ENCODE data around the gene MRPS18A. TPM values are rescaled to one million over a fixed set of nuclear protein-coding genes. Genes with fewer than 3 reads are reported as not detected.
A peak's percentile ranks its signal among the peaks of the same experiment; 100 is the strongest.

Gene MRPS18A
- total and polyA plus RNA-seq, 2 of the 8 experiments (the other 6 are each of a cell fraction or from before 2014, with no cell fraction given), result 48.3 to 121 TPM

GRCh38 chr6:43657221-43657802, 30.3 kb downstream of the MRPS18A start:
- H3K79me2 ChIP-seq (ENCODE audit: control insufficient read depth in 1 of 2, insufficient read depth in 2 of 2, low read length in 2 of 2), result no peaks in the 10 kb centered on the region
- no peak overlapping the region for H2AFZ ChIP-seq (ENCODE audit: low read length)
- no peak overlapping the region for H2BK20ac ChIP-seq (ENCODE audit: low read length)
- ChIA-PET CTCF (ENCODE audit: partially characterized antibody) (interaction anchor here (0.9 to 3.2 kb wide), 6 partner anchors 9 to 428 kb away, joined by 3 to 20 read pairs (median 4); no protein-coding TSS in a partner anchor), POLR2A (ENCODE audit: partially characterized antibody) (interaction anchor here (1.9 to 2.5 kb wide), 2 partner anchors 10 to 27 kb away, joined by 9 to 12 read pairs; partner anchors contain the start of gene GTPBP2)
- H3K27ac ChIP-seq (ENCODE audit: low read depth, low read length), result no peak overlapping the region
- no peak overlapping the region; a peak in 1 of 4 replicates for H3K4me2 ChIP-seq (ENCODE audit: insufficient read depth in 1 of 2, low read depth in 2 of 2, low read length in 2 of 2)
- H2BK5ac ChIP-seq (ENCODE audit: low read depth, low read length), result no peak overlapping the region
- no peaks in the 10 kb centered on the region for H4K20me1 ChIP-seq (replicated peaks in 1 of 2; ENCODE audit: control insufficient read depth in 1 of 2, insufficient read depth in 2 of 2, low read length in 2 of 2)
- no peak for DNase-seq (ENCODE audit: low read depth in 1 of 2, low spot score in 2 of 2)
- no peaks in the 10 kb centered on the region for H3K79me1 ChIP-seq (ENCODE audit: low read depth, low read length)
- peaks cover 0 to 2% of the 10 kb centered on the region in 2 experiments; a peak in 1 of 4 replicates for H3K9me3 ChIP-seq (ENCODE audit: insufficient read depth in 2 of 2, low read depth in 1 of 2, low read length in 1 of 2)
- no peak overlapping the region for H4K8ac ChIP-seq (ENCODE audit: extremely low read depth, insufficient read depth, low read length)
- H2BK120ac ChIP-seq (replicated peaks; ENCODE audit: low read depth, low read length), result no peak overlapping the region
- no peak overlapping the region for H3K14ac ChIP-seq (ENCODE audit: insufficient read length)
- H4K91ac ChIP-seq (replicated peaks; ENCODE audit: insufficient read length, low read length), result no peak overlapping the region
- H3K4me1 ChIP-seq (replicated peaks in 1 of 4; ENCODE audit: control insufficient read depth in 3 of 4, insufficient read depth in 4 of 4, low read length in 3 of 4), result peaks cover 0 to 4% (median 1%) of the 10 kb centered on the region in 4 experiments; a peak in 2 of 7 replicates
- no peak overlapping the region for H2BK15ac ChIP-seq (ENCODE audit: low read length)
- no peak overlapping the region for H4K5ac ChIP-seq (ENCODE audit: insufficient read length, low read depth, low read length)
- 78% methylated on average over 3 of the region's 3 CpGs; no CpG with 5 or more reads in 1 of the 2 experiments for WGBS, 2 experiments (ENCODE audit: extremely low coverage in 1 of 2, insufficient coverage in 1 of 2, insufficient read length in 1 of 2, insufficient replicate concordance in 2 of 2, low coverage in 1 of 2, low lambda C conversion rate in 2 of 2, missing lambda C conversion rate in 1 of 2)
- no peak overlapping the region for H2BK12ac ChIP-seq (ENCODE audit: low read depth, low read length)
- no peak overlapping the region for H2AK5ac ChIP-seq (ENCODE audit: low read depth, low read length)
- H3K36me3 ChIP-seq (ENCODE audit: control insufficient read depth in 2 of 4, insufficient read depth in 4 of 4, low read length in 3 of 4), result no peaks in the 10 kb centered on the region
- no peak overlapping the region for H3K4me3 ChIP-seq (ENCODE audit: extremely low read depth in 1 of 4, insufficient read depth in 2 of 4, low read depth in 3 of 4, low read length in 4 of 4)
- no peak for FAIRE-seq
- no peak overlapping the region for H3K4ac ChIP-seq (replicated peaks; ENCODE audit: insufficient read length, low read depth, low read length)
- no peaks in the 10 kb centered on the region for H3K27me3 ChIP-seq (replicated peaks in 1 of 4; ENCODE audit: control insufficient read depth in 3 of 4, extremely low read depth in 1 of 4, insufficient read depth in 3 of 4, low read length in 3 of 4)
- H3K23me2 ChIP-seq (ENCODE audit: low read depth, low read length), result no peaks in the 10 kb centered on the region
- no peak overlapping the region for H3K56ac ChIP-seq (replicated peaks; ENCODE audit: insufficient read length, low read depth, low read length)
- H3K23ac ChIP-seq (ENCODE audit: insufficient read length), result no peak overlapping the region
- no peak overlapping the region for H3K9ac ChIP-seq (replicated peaks in 1 of 4; ENCODE audit: extremely low read depth in 1 of 4, low read depth in 3 of 4, low read length in 3 of 4)
- no peak overlapping the region for H3K18ac ChIP-seq (ENCODE audit: extremely low read depth, low read length)
- no peak for TF ChIP-seq JUN (IDR thresholded peaks at IDR 0.05; ENCODE audit: low read depth, low read length)
- no peak for TF ChIP-seq SRF (IDR thresholded peaks at IDR 0.05; ENCODE audit: low read depth, low read length)
- TF ChIP-seq EGR1 (IDR thresholded peaks at IDR 0.05; ENCODE audit: borderline replicate concordance, low read depth, low read length), result no peak
- TF ChIP-seq CTCF (IDR thresholded peaks at IDR 0.05; ENCODE audit: control extremely low read depth in 1 of 3, insufficient read depth in 1 of 3, low read depth in 1 of 3, low read length in 3 of 3), result peak in 1 of 3 experiments; percentile 12; a peak in 1 of 4 replicates
- TF ChIP-seq BACH1 (IDR thresholded peaks at IDR 0.05; ENCODE audit: low read length), result 0 out of 2 replicates have a peak, but pooled peaks have one; percentile 19
- no peak for TF ChIP-seq SP1 (IDR thresholded peaks at IDR 0.05; ENCODE audit: low read depth, low read length)
- TF ChIP-seq NANOG (IDR thresholded peaks at IDR 0.05; ENCODE audit: insufficient read depth, low read depth, low read length, poor library complexity, severe bottlenecking), result no peak
- TF ChIP-seq KDM1A (IDR thresholded peaks at IDR 0.05; ENCODE audit: borderline replicate concordance, low read length), result no peak

All from H1 (cell line).